Fibroblast of villous mesenchyme (primary cell): Measurements from ENCODE around the gene KCNQ4. TPM values are rescaled to one million over a fixed set of nuclear protein-coding genes. Genes with fewer than 3 reads are reported as not detected.

ENCODE experiments used
- DNase-seq: peaks from one replicate; pipeline ENCODE4 v3.0.0-alpha.2; 2010; ENCODE audit warnings: low read depth
- H3K4me3 ChIP-seq: 2 replicates; pipeline ENCODE4 v1.5.1; 2011; ENCODE audit warnings: low read depth, mild to moderate bottlenecking, low read length
- total RNA-seq: library from RNA; depleted of rRNA; stranded (reverse); fragments of >200 nt; gene quantifications from 2 replicates; pipeline ENCODE4 v1.2.3, GENCODE V29; 2012
- TF ChIP-seq, protein P1 (sequence below): IDR thresholded peaks from 2 replicates; pipeline ENCODE4 v1.5.1; 2012; ENCODE audit warnings: low read depth, mild to moderate bottlenecking, low read length; ENCODE audit not compliant: insufficient read depth

The KCNQ4 gene
- total RNA-seq, 1 donor = under 0.01 TPM

GRCh38 chr1:40858856-40859416, 75.3 kb downstream of the KCNQ4 start:
- no peak for DNase-seq
- TF ChIP-seq, protein P1, sequence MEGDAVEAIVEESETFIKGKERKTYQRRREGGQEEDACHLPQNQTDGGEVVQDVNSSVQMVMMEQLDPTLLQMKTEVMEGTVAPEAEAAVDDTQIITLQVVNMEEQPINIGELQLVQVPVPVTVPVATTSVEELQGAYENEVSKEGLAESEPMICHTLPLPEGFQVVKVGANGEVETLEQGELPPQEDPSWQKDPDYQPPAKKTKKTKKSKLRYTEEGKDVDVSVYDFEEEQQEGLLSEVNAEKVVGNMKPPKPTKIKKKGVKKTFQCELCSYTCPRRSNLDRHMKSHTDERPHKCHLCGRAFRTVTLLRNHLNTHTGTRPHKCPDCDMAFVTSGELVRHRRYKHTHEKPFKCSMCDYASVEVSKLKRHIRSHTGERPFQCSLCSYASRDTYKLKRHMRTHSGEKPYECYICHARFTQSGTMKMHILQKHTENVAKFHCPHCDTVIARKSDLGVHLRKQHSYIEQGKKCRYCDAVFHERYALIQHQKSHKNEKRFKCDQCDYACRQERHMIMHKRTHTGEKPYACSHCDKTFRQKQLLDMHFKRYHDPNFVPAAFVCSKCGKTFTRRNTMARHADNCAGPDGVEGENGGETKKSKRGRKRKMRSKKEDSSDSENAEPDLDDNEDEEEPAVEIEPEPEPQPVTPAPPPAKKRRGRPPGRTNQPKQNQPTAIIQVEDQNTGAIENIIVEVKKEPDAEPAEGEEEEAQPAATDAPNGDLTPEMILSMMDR = no peak

DNA sequence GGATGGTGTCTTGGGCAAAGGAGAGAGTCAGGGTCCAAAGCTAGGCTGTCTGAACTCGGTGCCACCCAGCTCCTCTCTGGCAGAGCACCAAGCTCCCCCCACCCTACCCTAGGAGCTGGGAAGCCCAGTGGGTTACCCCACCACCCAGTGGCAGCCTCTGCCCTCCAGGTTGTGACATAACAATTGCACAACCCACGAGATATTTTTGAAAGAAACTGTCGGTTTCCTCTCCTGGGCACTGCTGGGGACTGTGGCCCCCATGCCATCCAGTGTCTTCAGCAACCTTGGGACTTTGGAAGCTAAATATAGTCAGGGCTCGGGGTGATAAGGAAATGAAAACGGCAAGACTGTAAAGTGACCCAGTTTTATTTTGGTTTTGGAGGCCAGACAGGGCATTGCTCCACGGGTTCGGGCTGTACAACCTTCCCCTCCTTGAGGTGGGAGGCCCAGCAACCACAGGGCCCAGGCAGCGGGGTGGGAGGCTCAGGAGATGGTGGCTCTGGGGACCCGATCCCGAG, 77.2 kb downstream of the KCNQ4 start:
- TF ChIP-seq, protein P1 = no peak
- H3K4me3 ChIP-seq = peak overlapping the region; percentile 42
- no peak for DNase-seq

More at GRCh38 chr1:40858856-40859416, 75.3 kb downstream of the KCNQ4 start:
- no peak overlapping the region for H3K4me3 ChIP-seq

GRCh38 chr1:40861224-40862003, 77.8 kb downstream of the KCNQ4 start:
- peak overlapping the region; percentile 62 for H3K4me3 ChIP-seq
- peak; percentile 59 for DNase-seq
- TF ChIP-seq, protein P1 = no peak

DNA sequence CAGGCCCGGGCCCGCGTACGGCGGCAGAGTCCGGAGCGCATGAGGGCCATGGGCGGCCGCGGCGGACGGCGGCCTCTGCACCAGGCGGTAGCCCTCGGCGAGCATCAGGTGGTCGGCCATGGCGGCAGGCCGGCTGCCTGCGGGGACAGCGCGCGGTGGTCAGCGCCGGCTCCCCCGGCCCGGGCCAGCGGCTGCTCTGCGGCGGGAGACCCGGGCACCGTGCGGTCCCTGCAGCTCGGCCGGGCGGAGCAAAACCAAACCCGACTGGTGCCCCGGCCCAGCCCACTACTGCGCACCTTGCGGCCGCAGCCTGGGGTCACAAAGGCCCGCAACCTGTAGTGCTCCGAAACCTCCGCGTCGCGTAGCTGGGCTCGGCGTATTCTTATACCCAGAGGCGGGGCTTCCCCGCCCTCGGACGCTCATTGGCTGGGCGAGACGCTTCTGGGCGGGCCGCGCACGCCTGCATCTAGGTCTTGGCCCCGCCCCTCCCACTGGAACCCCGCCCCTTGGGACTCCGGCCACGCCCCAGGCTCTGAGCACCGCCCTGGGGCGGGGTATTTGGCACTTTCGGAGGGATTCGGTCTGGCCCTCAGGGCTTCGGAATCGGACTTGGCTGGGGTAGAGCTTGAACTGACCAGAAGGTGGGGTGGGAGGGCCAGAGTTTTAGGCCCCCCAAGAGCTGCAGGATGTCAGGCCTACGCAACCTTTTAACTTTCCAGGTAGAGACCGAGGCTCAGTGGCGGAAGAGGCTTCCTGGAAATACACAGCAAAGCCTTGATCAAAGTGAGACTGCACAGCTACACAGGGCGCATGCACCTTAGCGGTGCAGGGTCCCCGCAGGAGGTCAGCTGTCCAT, 78.6 kb downstream of the KCNQ4 start, which contains the start of gene CITED4:
TSS of gene CITED4 (minus strand) at position 356 of the 856 bp plus-strand sequence. CDS start at position 120, 236 bp downstream.
- peak; percentile 90 for DNase-seq
- peak within 1 kb of the TSS; percentile 62 for H3K4me3 ChIP-seq
- TF ChIP-seq, protein P1 = no peak

DNA sequence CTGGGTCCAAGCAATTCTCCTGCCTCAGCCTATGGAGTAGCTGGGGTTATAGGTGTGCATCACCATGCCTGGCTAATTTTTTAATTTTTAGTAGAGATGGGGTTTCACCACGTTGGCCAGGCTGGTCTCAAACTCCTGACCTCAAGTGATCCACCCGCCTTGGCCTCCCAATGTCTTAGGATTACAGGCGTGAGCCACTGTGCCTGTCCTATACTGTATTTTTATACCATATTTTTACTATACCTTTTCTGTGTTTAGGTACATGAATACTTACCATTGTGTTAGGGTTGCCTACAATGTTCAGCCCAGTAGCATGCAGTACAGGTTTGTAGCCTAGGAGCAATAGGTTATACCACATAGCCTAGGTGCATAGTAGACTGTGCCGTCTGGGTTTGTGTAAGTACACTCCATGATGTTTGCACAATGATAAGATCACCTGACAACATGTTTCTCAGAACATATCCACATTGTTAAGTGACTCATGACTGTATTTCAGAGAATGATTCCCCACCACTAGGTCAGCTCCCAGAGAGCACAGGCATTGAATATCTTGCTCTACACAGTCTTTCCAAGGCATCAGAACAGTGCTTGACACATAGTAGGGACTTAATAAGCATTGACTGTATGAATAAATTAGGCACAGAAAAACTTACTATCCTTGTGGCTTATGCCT, 84.6 kb downstream of the KCNQ4 start:
- peak; percentile 83 for DNase-seq
- H3K4me3 ChIP-seq = no peak overlapping the region
- TF ChIP-seq, protein P1 = no peak
